Activated CD8-positive, alpha-beta T cell treated with anti-CD3 and anti-CD28 coated beads for 36 hours (primary cell): ENCODE data around the gene ELK4. TPM values are rescaled to one million over a fixed set of nuclear protein-coding genes. Genes with fewer than 3 reads are reported as not detected.

Experiments used
- ATAC-seq: fragments of 200-7000 bp; cut with Tn5 transposase; one replicate; pipeline ENCODE4 v1.10.0; 2021; ENCODE audit warnings: mild to moderate bottlenecking, moderate library complexity
- CTCF ChIA-PET: fragments of 350-600 bp; sonication (Branson Sonifier 250); formaldehyde crosslinking; loops from one replicate; lab custom pipeline; 2021; ENCODE audit warnings: antibody characterized with exemption; lab: Charles Lee
- POLR2A ChIA-PET: fragments of 350-600 bp; sonication (Branson Sonifier 250); formaldehyde crosslinking; loops from one replicate; lab custom pipeline; 2021; ENCODE audit warnings: antibody characterized with exemption; lab: Charles Lee
- DNase-seq: peaks from one replicate; pipeline ENCODE4 v3.0.0-alpha.2; 2020
- H3K27ac Mint-ChIP-seq: one replicate; pipeline ENCODE4 v1.8.0; 2021; ENCODE audit warnings: mild to moderate bottlenecking, mixed read lengths
- H3K27me3 Mint-ChIP-seq: one replicate; pipeline ENCODE4 v1.8.0; 2021; ENCODE audit warnings: mixed read lengths
- H3K36me3 Mint-ChIP-seq: one replicate; pipeline ENCODE4 v1.8.0; 2021; ENCODE audit warnings: low read depth, mixed read lengths
- H3K4me1 Mint-ChIP-seq: one replicate; pipeline ENCODE4 v1.8.0; 2021; ENCODE audit warnings: low read depth, mixed read lengths
- H3K4me3 Mint-ChIP-seq: one replicate; pipeline ENCODE4 v1.8.0; 2021; ENCODE audit warnings: mild to moderate bottlenecking, moderate library complexity, mixed read lengths
- H3K9me3 Mint-ChIP-seq: one replicate; pipeline ENCODE4 v1.8.0; 2021; ENCODE audit warnings: mixed read lengths
- CTCF ChIP-seq: fragments of 200-600 bp; IDR thresholded peaks from one replicate; pipeline ENCODE4 v1.8.0; 2022; ENCODE audit warnings: antibody characterized with exemption, mild to moderate bottlenecking
- intact Hi-C: fragments of 100-400 bp; cut with micrococcal nuclease; formaldehyde crosslinking; loops from one replicate; pipeline ENCODE4 v1.10.0; 2022
- total RNA-seq, 2 experiments: library from RNA; stranded (reverse); gene quantifications; one replicate each; pipeline ENCODE4 v1.2.3, GENCODE V29; 2021

The ELK4 gene
- total RNA-seq, 2 experiments from 2014 or later, result 61.5 to 62.1 TPM

GRCh38 chr1:205575294-205575885 lies 56.4 kb downstream of the ELK4 start:
- no peak for ATAC-seq
- ChIA-PET POLR2A (no interaction called here), CTCF (interaction anchor here (0.9 to 2.2 kb wide), 3 partner anchors 57 to 90 kb away, joined by 3 to 12 read pairs (median 5); partner anchors contain the start of gene ELK4)
- H3K27me3 Mint-ChIP-seq, result peaks cover 18% of the 10 kb centered on the region
- H3K36me3 Mint-ChIP-seq, result no peaks in the 10 kb centered on the region
- no peak for DNase-seq
- TF ChIP-seq CTCF, result no peak
- no peaks in the 10 kb centered on the region for H3K9me3 Mint-ChIP-seq
- no peak overlapping the region for H3K4me3 Mint-ChIP-seq
- intact Hi-C loops, result no loop called here
- H3K4me1 Mint-ChIP-seq, result no peaks in the 10 kb centered on the region
- H3K27ac Mint-ChIP-seq, result no peak overlapping the region

GRCh38 chr1:205572421-205572820 lies 59.4 kb downstream of the ELK4 start:
- TF ChIP-seq CTCF, result no peak
- intact Hi-C loops, result no loop called here
- Mint-ChIP-seq H3K9me3 (no peaks in the 10 kb centered on the region), H3K4me3 (no peak overlapping the region), H3K4me1 (peaks cover 2% of the 10 kb centered on the region), H3K27ac (no peak overlapping the region), H3K36me3 (no peaks in the 10 kb centered on the region), H3K27me3 (peaks cover 32% of the 10 kb centered on the region)
- no peak for ATAC-seq
- DNase-seq, result no peak
- ChIA-PET CTCF (interaction anchor here (1.6 to 1.8 kb wide), 3 partner anchors 19 to 86 kb away, joined by 5 to 15 read pairs (median 8); no protein-coding TSS in a partner anchor), POLR2A (interaction anchor here (0.6 kb wide), 1 partner anchor 22 kb away, joined by 3 read pairs; no protein-coding TSS in a partner anchor)

GRCh38 chr1:205571747-205572146 lies 60.1 kb downstream of the ELK4 start:
- POLR2A ChIA-PET, result no interaction called here
- H3K36me3 Mint-ChIP-seq, result no peaks in the 10 kb centered on the region
- no peak for TF ChIP-seq CTCF
- H3K4me1 Mint-ChIP-seq, result peaks cover 2% of the 10 kb centered on the region
- H3K27ac Mint-ChIP-seq, result no peak overlapping the region
- peaks cover 33% of the 10 kb centered on the region for H3K27me3 Mint-ChIP-seq
- no peaks in the 10 kb centered on the region for H3K9me3 Mint-ChIP-seq
- intact Hi-C loops, result no loop called here
- DNase-seq (no peak), ATAC-seq (no peak)
- H3K4me3 Mint-ChIP-seq, result no peak overlapping the region
- CTCF ChIA-PET, result interaction anchor here (0.6 to 1.8 kb wide), 5 partner anchors 10 to 87 kb away, joined by 3 to 15 read pairs (median 5); no protein-coding TSS in a partner anchor

- H3K9me3 Mint-ChIP-seq, result no peaks in the 10 kb centered on the region
- peaks cover 2% of the 10 kb centered on the region for H3K4me1 Mint-ChIP-seq
- H3K36me3 Mint-ChIP-seq, result no peaks in the 10 kb centered on the region
- TF ChIP-seq CTCF, result no peak
- H3K27ac Mint-ChIP-seq, result no peak overlapping the region
- peaks cover 35% of the 10 kb centered on the region for H3K27me3 Mint-ChIP-seq
- intact Hi-C loops, result no loop called here
- ChIA-PET POLR2A (no interaction called here), CTCF (interaction anchor here (0.7 to 2.2 kb wide), 9 partner anchors 21 to 88 kb away, joined by 3 to 15 read pairs (median 7); no protein-coding TSS in a partner anchor)
- no peak for DNase-seq
- no peak overlapping the region for H3K4me3 Mint-ChIP-seq
- no peak for ATAC-seq
Measured at GRCh38 chr1:205570796-205571537, 60.8 kb downstream of the ELK4 start.

GRCh38 chr1:205570173-205570501 lies 61.7 kb downstream of the ELK4 start:
- DNase-seq (no peak), ATAC-seq (no peak)
- Mint-ChIP-seq H3K9me3 (no peaks in the 10 kb centered on the region), H3K27ac (no peak overlapping the region), H3K4me3 (no peak overlapping the region), H3K27me3 (peaks cover 36% of the 10 kb centered on the region), H3K36me3 (no peaks in the 10 kb centered on the region), H3K4me1 (peaks cover 2% of the 10 kb centered on the region)
- intact Hi-C loops, result no loop called here
- TF ChIP-seq CTCF, result no peak
- ChIA-PET POLR2A (no interaction called here), CTCF (interaction anchor here (1.1 to 3.3 kb wide), 5 partner anchors 19 to 88 kb away, joined by 3 to 15 read pairs (median 9); no protein-coding TSS in a partner anchor)
